ENCODE measurements around the gene RMRP. TPM values are rescaled to one million over a fixed set of nuclear protein-coding genes. Genes with fewer than 3 reads are reported as not detected.

Gene RMRP
- total and polyA plus RNA-seq, 2 experiments from 2014 or later = 15.3 to 8,626 TPM

GRCh38 chr9:35685506-35685905, 27.7 kb upstream of the RMRP start:
- Histone ChIP-seq H3K4me1 (ENCODE audit: insufficient read depth) (peaks cover 25% of the 10 kb centered on the region), H3F3A (replicated peaks; ENCODE audit: low read depth) (peaks cover 18% of the 10 kb centered on the region), H3K36me3 (ENCODE audit: insufficient read depth) (peaks cover 26% of the 10 kb centered on the region), H3K79me2 (replicated peaks; ENCODE audit: insufficient read depth) (peaks cover 22% of the 10 kb centered on the region), H3K27me3 (ENCODE audit: insufficient read depth) (no peaks in the 10 kb centered on the region), H3K27ac (ENCODE audit: low read depth) (no peak overlapping the region), H3K4me2 (no peak overlapping the region), H3K9me2 (ENCODE audit: insufficient read depth) (no peaks in the 10 kb centered on the region), H2AFZ (no peak overlapping the region), H3K4me3 (no peak overlapping the region), H4K20me1 (replicated peaks; ENCODE audit: insufficient read depth) (peaks cover 9% of the 10 kb centered on the region)
- DNase-seq (ENCODE audit: low spot score) (no peak), ATAC-seq (no peak)
- Mint-ChIP-seq H3K4me1 (peaks cover 37% of the 10 kb centered on the region), H3K36me3 (ENCODE audit: low read depth) (peaks cover 69% of the 10 kb centered on the region), H3K4me3 (no peak overlapping the region), H3K27me3 (ENCODE audit: insufficient read depth, low read depth, poor library complexity) (peaks cover 5% of the 10 kb centered on the region), H3K9me3 (no peaks in the 10 kb centered on the region), H3K27ac (no peak overlapping the region)
- TF ChIP-seq CREB1 (CRISPR knock-in tag; IDR thresholded peaks at IDR 0.05; ENCODE audit: low read depth) (no peak), REST (IDR thresholded peaks at IDR 0.05; ENCODE audit: unreplicated experiment) (no peak), ZNF462 (CRISPR knock-in tag; IDR thresholded peaks at IDR 0.05) (no peak), EZH2phosphoT487 (IDR thresholded peaks at IDR 0.05; ENCODE audit: unreplicated experiment) (no peak)
